HepG2 (cell line): ENCODE results near the gene DDX18. TPM values are rescaled to one million over a fixed set of nuclear protein-coding genes. Genes with fewer than 3 reads are reported as not detected.

Experiments
- ATAC-seq: fragments of 200-7000 bp; cut with Tn5 transposase; 3 replicates; pipeline ENCODE4 v1.9.1; 2020; ENCODE audit warnings: mild to moderate bottlenecking, moderate library complexity
- Bru-seq: library from RNA; stranded (reverse); fragments of 400-500 nt; gene quantifications from one replicate; lab custom pipeline; 2021; lab: Mats Ljungman, UMichigan
- BruChase-seq, 2 experiments: library from RNA; stranded (reverse); fragments of 400-500 nt; gene quantifications; one replicate each; lab custom pipeline; 2021; lab: Mats Ljungman, UMichigan
- BruUV-seq: library from RNA; stranded (reverse); fragments of 400-500 nt; replicated peaks from 2 replicates; lab custom pipeline; 2021; lab: Mats Ljungman, UMichigan
- CTCF ChIA-PET: fragments of 300-600 bp; formaldehyde crosslinking; extraction: SDS; loops from one replicate; lab custom pipeline; 2021; ENCODE audit warnings: low total read pairs, inconsistent platforms, low intra/inter-chr PET ratio; lab: Yijun Ruan, JAX
- POLR2A ChIA-PET: fragments of 350-600 bp; sonication (Branson Sonifier 250); formaldehyde crosslinking; loops from one replicate; lab custom pipeline; 2020; ENCODE audit warnings: antibody characterized with exemption, inconsistent platforms; lab: Yijun Ruan, JAX
- DNase-seq: peaks from one replicate; pipeline ENCODE4 v3.0.0-alpha.2; 2015; ENCODE audit warnings: low spot score
- FAIRE-seq: peaks from 3 replicates; lab custom pipeline; 2011; peaks lifted over from hg19 to GRCh38; lab: Jason Lieb, UNC
- H2AFZ ChIP-seq: one replicate; pipeline ENCODE4 v1.6.1; 2011; ENCODE audit warnings: low read length, inconsistent platforms
- H3K27ac ChIP-seq: fragments of 300-600 bp; 3 replicates; pipeline ENCODE4 v1.8.0; 2011; ENCODE audit warnings: mixed run types, mild to moderate bottlenecking, mixed read lengths, low read length, inconsistent platforms; ENCODE audit not compliant: insufficient read depth; ENCODE audit errors: extremely low read length
- H3K27me3 ChIP-seq, 2 experiments: fragments of 200-600 bp in 1 of 2; 2 replicates in 1 of 2; 3 replicates in 1 of 2; pipeline versions ENCODE4 v1.6.0 to v1.8.0; 2011; ENCODE audit warnings: low read length in 2 of 2, mild to moderate bottlenecking in 2 of 2, moderate library complexity in 2 of 2, inconsistent platforms in 1 of 2; ENCODE audit not compliant: insufficient read depth in 2 of 2, control insufficient read depth in 1 of 2
- H3K36me3 ChIP-seq, 2 experiments: fragments of 200-600 bp in 1 of 2; replicated peaks in 1 of 2; 2 replicates in 1 of 2; 3 replicates in 1 of 2; pipeline versions ENCODE4 v1.5.1 to v1.8.0; 2011; ENCODE audit warnings: low read length in 2 of 2, inconsistent platforms in 1 of 2; ENCODE audit not compliant: insufficient read depth in 2 of 2, control insufficient read depth in 1 of 2
- H3K4me1 ChIP-seq: 2 replicates; pipeline ENCODE4 v1.5.1; 2012; ENCODE audit warnings: low read length, inconsistent platforms; ENCODE audit not compliant: insufficient read depth
- H3K4me2 ChIP-seq: 2 replicates; pipeline ENCODE4 v1.6.0; 2011; ENCODE audit warnings: low read depth, low read length, inconsistent platforms
- H3K4me3 ChIP-seq, 3 experiments: fragments of 200-600 bp in 1 of 3; sonication (generic), shearing (Covaris generic) in 1 of 3; replicated peaks in 1 of 3; 2 replicates each; pipeline ENCODE4 v1.5.1; 2011 to 2016; ENCODE audit warnings: low read length in 3 of 3, inconsistent platforms in 2 of 3, low read depth in 2 of 3, mild to moderate bottlenecking in 2 of 3, control low read depth in 1 of 3, mixed read lengths in 1 of 3; ENCODE audit not compliant: insufficient read depth in 1 of 3
- H3K79me2 ChIP-seq: one replicate; pipeline ENCODE4 v1.6.1; 2011; ENCODE audit warnings: low read length, inconsistent platforms; ENCODE audit not compliant: insufficient read depth
- H3K9ac ChIP-seq: 2 replicates; pipeline ENCODE4 v1.6.0; 2011; ENCODE audit warnings: mild to moderate bottlenecking, low read depth, low read length, inconsistent platforms; ENCODE audit not compliant: insufficient read depth
- H3K9me3 ChIP-seq: 2 replicates; pipeline ENCODE4 v1.5.1; 2012; ENCODE audit warnings: mild to moderate bottlenecking, low read length
- H4K20me1 ChIP-seq: 2 replicates; pipeline ENCODE4 v1.6.0; 2011; ENCODE audit warnings: inconsistent platforms, mild to moderate bottlenecking, low read length, moderate library complexity; ENCODE audit not compliant: insufficient read depth
- HDAC1 ChIP-seq: sonication (generic); formaldehyde crosslinking; IDR thresholded peaks from 2 replicates; pipeline ENCODE4 v1.5.1; 2020; ENCODE audit warnings: mild to moderate bottlenecking, missing genetic modification reagents
- NFIB ChIP-seq: sonication (generic); formaldehyde crosslinking; IDR thresholded peaks from 2 replicates; pipeline ENCODE4 v1.9.0; 2021; ENCODE audit warnings: missing genetic modification reagents, mild to moderate bottlenecking, borderline replicate concordance
- NFYB ChIP-seq: sonication (generic); formaldehyde crosslinking; IDR thresholded peaks from 2 replicates; pipeline ENCODE4 v1.4.0; 2020; ENCODE audit warnings: missing genetic modification reagents
- RBFOX2 ChIP-seq: fragments of 200-400 bp; formaldehyde crosslinking; IDR thresholded peaks from 2 replicates; pipeline ENCODE4 v1.6.1; 2017; ENCODE audit warnings: low read depth, mild to moderate bottlenecking, low read length
- TAF1 ChIP-seq: sonication (generic); formaldehyde crosslinking; IDR thresholded peaks from 2 replicates; pipeline ENCODE4 v1.4.0; 2020; ENCODE audit warnings: missing genetic modification reagents
- TCF12 ChIP-seq, 2 experiments: fragments of 450-650 bp in 1 of 2; sonication (generic) in 1 of 2; formaldehyde crosslinking in 1 of 2; IDR thresholded peaks; 2 replicates each; pipeline versions ENCODE4 v1.6.1 to v1.8.0; 2017 to 2022; ENCODE audit warnings: antibody characterized with exemption in 1 of 2, mild to moderate bottlenecking in 1 of 2, missing genetic modification reagents in 1 of 2, moderate library complexity in 1 of 2
- TFAP4 ChIP-seq: sonication (generic); IDR thresholded peaks from 2 replicates; pipeline ENCODE4 v1.6.1; 2016; ENCODE audit warnings: low read depth, borderline replicate concordance
- ZNF362 ChIP-seq: sonication (generic); formaldehyde crosslinking; IDR thresholded peaks from 2 replicates; pipeline ENCODE4 v1.4.0; 2020; ENCODE audit warnings: missing genetic modification reagents, mild to moderate bottlenecking, borderline replicate concordance
- ZNF569 ChIP-seq: sonication (generic); formaldehyde crosslinking; IDR thresholded peaks from 2 replicates; pipeline ENCODE4 v1.5.0; 2020; ENCODE audit warnings: mild to moderate bottlenecking, missing genetic modification reagents, moderate library complexity, borderline replicate concordance
- ZNF75D ChIP-seq: sonication (generic); formaldehyde crosslinking; IDR thresholded peaks from 2 replicates; pipeline ENCODE4 v1.8.1; 2023; ENCODE audit warnings: missing genetic modification reagents, mild to moderate bottlenecking, borderline replicate concordance
- WGBS: methylation state at CpG from one replicate; pipeline ENCODE4 v1.1.6; 2017; ENCODE audit warnings: low lambda C conversion rate; 5-methylcytosine and 5-hydroxymethylcytosine counted together
- in situ Hi-C: cut with HindIII; loops from 2 replicates; pipeline ENCODE4 v1.10.0; 2017; ENCODE audit warnings: low pct_unique_long_range_greater_than_20kb; ENCODE audit not compliant: extremely low pct_ligation_motif_present
- intact Hi-C: fragments of 100-400 bp; cut with micrococcal nuclease; formaldehyde crosslinking; loops from one replicate; pipeline ENCODE4 v1.10.0; 2022; ENCODE audit not compliant: unreplicated experiment
- long read RNA-seq, 2 experiments: library from RNA in 1 of 2; library from polyadenylated mRNA in 1 of 2; stranded (forward) in 1 of 2; unstranded in 1 of 2; transcript quantifications; one replicate each; pipeline ENCODE4 v2.0.0, GENCODE V29; 2019 to 2022
- polyA minus RNA-seq, 3 experiments: library from RNA; depleted of rRNA, polyadenylated mRNA; stranded (reverse); fragments of >200 nt; gene quantifications; 2 replicates each; pipeline ENCODE4 v1.2.3, GENCODE V29; 2011; ENCODE audit warnings: low replicate concordance in 1 of 3
- polyA plus RNA-seq, 8 experiments: library from polyadenylated mRNA; depleted of rRNA in 3 of 8; stranded (reverse) in 7 of 8; unstranded in 1 of 8; fragments of >200 nt; fragmentation: Illumina TruSeq in 4 of 8; extraction: Trizol in 4 of 8; gene quantifications; 2 replicates each; pipeline versions ENCODE4 v1.2.1 to v1.2.3, GENCODE V29; 2011 to 2016; ENCODE audit warnings: low read depth in 4 of 8, missing spikeins in 1 of 8, mixed read lengths in 1 of 8; ENCODE audit not compliant: insufficient read depth in 1 of 8
- total RNA-seq, 5 experiments: library from RNA; depleted of rRNA; stranded (reverse); fragments of >200 nt; fragmentation: Illumina TruSeq; extraction: Trizol; gene quantifications; 2 replicates each; pipeline ENCODE4 v1.2.3, GENCODE V29; 2016; ENCODE audit warnings: low read depth in 1 of 5
- TF ChIP-seq, protein P1 (sequence below), 2 experiments: sonication (generic) in 1 of 2; formaldehyde crosslinking in 1 of 2; IDR thresholded peaks; 2 replicates each; pipeline versions ENCODE4 v1.4.0 to v1.6.1; 2018 to 2020; ENCODE audit warnings: missing genetic modification reagents in 2 of 2, borderline replicate concordance in 1 of 2, low read depth in 1 of 2, mild to moderate bottlenecking in 1 of 2, missing biosample characterization in 1 of 2

DDX18 gene
- 134 and 234 TPM in 2 replicates for total RNA-seq (2016; rRNA removed; fragmentation: Illumina TruSeq; extraction: Trizol)
- total RNA-seq (2016; cell fraction: cytosol; rRNA removed; fragmentation: Illumina TruSeq; extraction: Trizol; ENCODE audit: low read depth), result 11.7 and 13.5 TPM in 2 replicates
- total RNA-seq (2016; cell fraction: insoluble cytoplasmic fraction; rRNA removed; fragmentation: Illumina TruSeq; extraction: Trizol), result 138 and 223 TPM in 2 replicates
- 35.5 and 42.7 TPM in 2 replicates for total RNA-seq (2016; cell fraction: membrane; rRNA removed; fragmentation: Illumina TruSeq; extraction: Trizol)
- total RNA-seq (2016; cell fraction: nucleus; rRNA removed; fragmentation: Illumina TruSeq; extraction: Trizol), result 130 and 136 TPM in 2 replicates
- 52.2 and 64.0 TPM in 2 replicates for polyA plus RNA-seq (2011; rRNA removed)
- 22.5 and 26.1 TPM in 2 replicates for polyA plus RNA-seq (2011; cell fraction: cytosol; rRNA removed)
- polyA plus RNA-seq (2011; cell fraction: nucleus; rRNA removed), result 57.8 and 60.7 TPM in 2 replicates
- polyA plus RNA-seq (2012), result 52.6 and 75.1 TPM in 2 replicates
- 4.1 and 5.3 TPM in 2 replicates for polyA plus RNA-seq (2016; cell fraction: cytosol; fragmentation: Illumina TruSeq; extraction: Trizol; ENCODE audit: low read depth)
- 136 and 138 TPM in 2 replicates for polyA plus RNA-seq (2016; cell fraction: insoluble cytoplasmic fraction; fragmentation: Illumina TruSeq; extraction: Trizol; ENCODE audit: low read depth)
- 12.3 and 16.0 TPM in 2 replicates for polyA plus RNA-seq (2016; cell fraction: membrane; fragmentation: Illumina TruSeq; extraction: Trizol; ENCODE audit: low read depth)
- polyA plus RNA-seq (2016; cell fraction: nucleus; fragmentation: Illumina TruSeq; extraction: Trizol; ENCODE audit: insufficient read depth, low read depth), result 69.1 and 76.1 TPM in 2 replicates
- 46.4 and 57.7 TPM in 2 replicates for polyA minus RNA-seq (2011; rRNA and poly(A)+ RNA removed; ENCODE audit: low replicate concordance)
- 39.2 and 41.4 TPM in 2 replicates for polyA minus RNA-seq (2011; cell fraction: cytosol; rRNA and poly(A)+ RNA removed)
- polyA minus RNA-seq (2011; cell fraction: nucleus; rRNA and poly(A)+ RNA removed), result 182 and 201 TPM in 2 replicates
- Bru-seq, nascent RNA, result percentile 97 among the genes with signal in this experiment
- percentile 99 among the genes with signal in this experiment for BruChase-seq, experiment 1, labeled RNA remaining after a 6-hour chase
- BruChase-seq, experiment 2, labeled RNA remaining after a 2-hour chase, result percentile 99 among the genes with signal in this experiment
- long read RNA-seq, experiment 1, transcript DDX18-201 (14 exons, 3,796 nt), result major isoform, 18 of 109 reads
- long read RNA-seq, experiment 1, partial matches to known transcripts, result 90 of 109 reads
- long read RNA-seq, experiment 1, other reads (novel, unspliced or antisense), result 1 of 109 reads
- long read RNA-seq, experiment 2, transcript DDX18-201 (14 exons, 3,796 nt), result major isoform, 49 of 135 reads
- long read RNA-seq, experiment 2, partial matches to known transcripts, result 40 of 135 reads
- long read RNA-seq, experiment 2, other reads (novel, unspliced or antisense), result 46 of 135 reads

GRCh38 chr2:117814417-117815264 is at the start of gene DDX18:
TSS of gene DDX18 (plus strand) at chr2:117814691. CDS start at chr2:117814778, 87 bp downstream.
- Histone ChIP-seq H3K9me3 (no peaks in the 10 kb centered on the region), H3K9ac (peak within 1 kb of the TSS; percentile 96), H3K4me3 (peak within 1 kb of the TSS; percentile 85 to 96 (median 90)), H3K4me2 (peak within 1 kb of the TSS; percentile 80), H3K27me3 (no peaks in the 10 kb centered on the region; a peak in 1 of 5 replicates), H4K20me1 (no peaks in the 10 kb centered on the region), H3K79me2 (peaks cover 33% of the 10 kb centered on the region), H2AFZ (peak within 1 kb of the TSS; percentile 52), H3K27ac (peak within 1 kb of the TSS; percentile 80), H3K4me1 (peaks cover 31% of the 10 kb centered on the region), H3K36me3 (peaks cover 11 to 25% of the 10 kb centered on the region in 2 experiments)
- BruUV-seq, result TSS peak; percentile 65
- peak; percentile 96 for FAIRE-seq
- peak; percentile 99 for DNase-seq
- 2% methylated on average over 55 of the region's 57 CpGs for WGBS
- ChIA-PET CTCF (interaction anchor here (1.2 to 2.0 kb wide), 4 partner anchors 29 to 189 kb away, joined by 3 to 36 read pairs (median 10); no protein-coding TSS in a partner anchor), POLR2A (interaction anchor here (0.9 to 1.6 kb wide), 8 partner anchors 10 to 271 kb away, joined by 3 to 11 read pairs (median 4); partner anchors contain the start of gene CCDC93)
- in situ Hi-C loops (no loop called here), intact Hi-C loops (loop anchor here (1.0 to 2.0 kb wide), 3 partner anchors 103 to 276 kb away; no protein-coding TSS in a partner anchor)
- ATAC-seq, result peak; percentile 98
- no peak for TF ChIP-seq NFIB (CRISPR knock-in tag)
- peak; percentile 98 for TF ChIP-seq HDAC1 (CRISPR knock-in tag)
- peak; percentile 88 for TF ChIP-seq RBFOX2
- peak; percentile 90 for TF ChIP-seq TAF1 (CRISPR knock-in tag)
- peak; percentile 29; the same call in 1 of the 2 replicates for TF ChIP-seq TFAP4
- no peak for TF ChIP-seq ZNF75D
- no peak for TF ChIP-seq ZNF569
- no peak for TF ChIP-seq TCF12 (IDR thresholded peaks at IDR 0.05)
- TF ChIP-seq TCF12 (CRISPR knock-in tag; IDR thresholded peaks at IDR 0.05), result peak; percentile 96
- TF ChIP-seq, protein P1, sequence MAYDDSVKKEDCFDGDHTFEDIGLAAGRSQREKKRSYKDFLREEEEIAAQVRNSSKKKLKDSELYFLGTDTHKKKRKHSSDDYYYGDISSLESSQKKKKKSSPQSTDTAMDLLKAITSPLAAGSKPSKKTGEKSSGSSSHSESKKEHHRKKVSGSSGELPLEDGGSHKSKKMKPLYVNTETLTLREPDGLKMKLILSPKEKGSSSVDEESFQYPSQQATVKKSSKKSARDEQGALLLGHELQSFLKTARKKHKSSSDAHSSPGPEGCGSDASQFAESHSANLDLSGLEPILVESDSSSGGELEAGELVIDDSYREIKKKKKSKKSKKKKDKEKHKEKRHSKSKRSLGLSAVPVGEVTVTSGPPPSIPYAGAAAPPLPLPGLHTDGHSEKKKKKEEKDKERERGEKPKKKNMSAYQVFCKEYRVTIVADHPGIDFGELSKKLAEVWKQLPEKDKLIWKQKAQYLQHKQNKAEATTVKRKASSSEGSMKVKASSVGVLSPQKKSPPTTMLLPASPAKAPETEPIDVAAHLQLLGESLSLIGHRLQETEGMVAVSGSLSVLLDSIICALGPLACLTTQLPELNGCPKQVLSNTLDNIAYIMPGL (CRISPR knock-in tag; IDR thresholded peaks at IDR 0.05; ENCODE audit: borderline replicate concordance in 1 of 2, low read depth in 1 of 2), result peak; percentile 99
- peak; percentile 71; the same call in 1 of the 2 replicates for TF ChIP-seq ZNF362 (CRISPR knock-in tag)
- peak; percentile 59 for TF ChIP-seq NFYB (CRISPR knock-in tag)
